HG03342 (cell line): ENCODE measurements around the gene RCAN2.

ENCODE experiments used
- ATAC-seq: cut with Tn5 transposase; IDR thresholded peaks from one replicate; pipeline ENCODE4 v1.9.1; 2021; ENCODE audit warnings: mild to moderate bottlenecking, moderate library complexity; ENCODE audit not compliant: unreplicated experiment

Gene RCAN2

DNA sequence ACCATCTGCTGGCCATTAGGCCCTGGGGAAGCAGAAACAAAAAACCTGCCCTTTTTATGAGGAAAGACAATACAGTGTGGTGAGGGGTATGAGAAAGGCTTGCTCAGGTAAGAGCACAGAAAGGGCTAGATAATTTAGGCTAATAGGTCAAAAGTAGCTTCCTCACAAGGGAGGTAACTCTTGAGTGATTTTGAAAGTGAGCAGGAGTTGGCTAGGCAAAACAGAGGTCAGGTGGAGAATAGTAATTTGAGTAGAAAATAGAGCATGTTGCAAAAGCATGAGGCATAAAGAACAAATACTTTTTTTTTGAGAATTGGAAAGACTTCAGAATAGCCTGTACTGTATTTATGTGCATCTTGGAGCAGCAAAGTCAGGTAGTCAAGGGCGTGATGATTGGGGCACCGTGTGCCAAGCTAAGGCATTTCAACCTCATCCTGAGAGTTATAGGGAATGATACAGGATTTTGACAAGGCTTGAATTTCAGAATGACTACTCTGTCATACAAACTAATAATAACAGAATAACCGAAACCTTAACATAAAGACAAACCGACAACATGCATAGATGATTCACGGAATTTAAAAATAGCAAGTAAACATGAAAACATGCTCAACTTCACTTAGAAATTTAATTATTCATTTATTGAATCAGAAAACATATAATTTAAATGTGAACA is 197.5 kb downstream of the RCAN2 start:
- ATAC-seq = peak; percentile 88

DNA sequence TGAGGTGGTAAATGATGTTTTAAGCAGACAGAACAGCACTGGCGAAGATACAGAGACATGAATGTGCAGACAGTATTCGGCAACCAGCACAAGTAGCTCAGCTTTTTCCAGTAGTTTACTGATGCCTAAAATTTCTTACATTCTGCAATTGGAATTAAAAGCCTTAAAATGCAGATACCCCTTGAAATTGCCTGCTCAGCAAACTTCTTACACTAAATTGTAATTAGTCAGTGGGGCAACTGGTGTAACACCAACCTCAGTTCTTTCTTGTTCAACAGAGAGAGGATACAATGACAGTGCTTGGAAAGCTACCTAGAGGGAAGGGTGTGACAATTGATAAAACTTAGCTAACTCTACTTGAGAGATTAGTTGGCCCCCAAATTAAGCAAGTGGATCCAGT is 199.4 kb downstream of the RCAN2 start:
- no peak for ATAC-seq

DNA sequence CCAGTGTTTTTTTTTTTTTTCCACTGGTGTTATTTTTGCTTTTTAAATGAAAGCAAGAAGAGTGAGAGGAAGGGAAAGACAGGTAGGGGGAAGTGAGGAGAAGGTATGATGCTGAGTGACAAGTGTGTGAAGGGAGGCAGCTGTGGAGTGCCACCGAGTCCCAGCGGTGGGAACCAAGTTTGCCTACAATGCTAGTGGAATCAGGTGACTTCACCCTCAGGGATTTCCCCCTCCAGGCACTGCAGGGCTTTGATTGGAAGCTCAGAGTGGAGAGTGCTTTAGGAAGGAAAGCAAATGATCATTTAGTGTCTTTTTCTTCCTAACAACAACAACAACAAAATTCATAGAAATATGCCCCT is 200.0 kb downstream of the RCAN2 start:
- ATAC-seq = no peak

DNA sequence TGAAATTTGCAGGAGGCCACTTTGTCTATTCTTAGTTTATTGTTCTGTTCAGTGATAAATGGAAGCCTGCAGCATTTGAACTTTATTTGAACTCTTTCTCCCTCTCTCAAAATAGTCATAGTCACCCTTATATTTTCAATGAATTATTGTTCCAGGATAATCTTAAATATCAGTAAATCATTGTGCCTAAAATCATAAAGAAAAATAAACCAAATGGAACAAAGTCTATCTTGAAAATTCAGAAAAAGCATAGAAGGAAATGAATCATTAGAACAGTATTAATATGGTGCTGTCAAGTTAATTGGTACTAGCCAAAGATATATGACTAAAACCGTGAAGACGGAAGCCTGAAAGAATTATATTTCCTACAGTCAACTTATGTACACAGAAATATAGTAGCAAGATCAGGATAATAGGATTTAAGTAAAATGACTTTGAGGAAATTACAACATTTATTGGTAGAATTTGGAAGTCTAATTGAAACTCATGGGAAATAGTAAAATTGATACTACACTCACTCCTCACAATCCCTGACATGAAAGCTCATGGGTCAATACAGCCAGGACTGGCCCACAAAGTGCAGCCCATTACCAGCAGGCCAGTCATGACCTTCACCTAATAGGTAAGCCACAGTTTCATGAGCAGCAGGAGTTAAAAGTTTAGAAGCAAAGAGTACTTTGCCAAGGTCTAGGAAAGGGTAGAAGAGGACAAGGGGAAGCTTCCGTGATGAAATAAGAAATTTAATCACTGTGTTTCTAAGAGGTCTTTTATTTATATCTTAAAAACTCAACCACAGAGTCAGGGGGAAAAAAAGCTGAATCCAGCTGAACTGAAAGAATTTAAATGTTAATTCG is 200.6 kb downstream of the RCAN2 start:
- no peak for ATAC-seq

DNA sequence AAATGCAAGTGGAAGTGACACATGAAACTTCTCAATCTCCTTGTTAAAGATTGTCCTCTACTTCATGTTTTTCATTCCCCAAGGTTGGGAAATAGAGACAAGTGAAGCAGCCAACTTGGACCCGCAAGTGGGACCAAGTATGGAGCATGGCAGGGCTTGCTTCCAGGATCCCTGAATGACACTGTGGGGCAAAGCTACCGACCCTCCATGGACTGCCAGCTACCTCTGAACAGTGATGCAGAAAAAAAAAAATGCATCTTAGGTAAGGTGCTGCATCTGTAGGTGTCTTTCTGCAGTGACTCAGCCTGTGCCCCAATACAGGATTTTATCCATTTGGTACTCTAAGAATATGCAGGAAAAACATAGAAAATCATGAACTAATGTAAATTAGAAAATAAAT is 201.4 kb downstream of the RCAN2 start:
- no peak for ATAC-seq

DNA sequence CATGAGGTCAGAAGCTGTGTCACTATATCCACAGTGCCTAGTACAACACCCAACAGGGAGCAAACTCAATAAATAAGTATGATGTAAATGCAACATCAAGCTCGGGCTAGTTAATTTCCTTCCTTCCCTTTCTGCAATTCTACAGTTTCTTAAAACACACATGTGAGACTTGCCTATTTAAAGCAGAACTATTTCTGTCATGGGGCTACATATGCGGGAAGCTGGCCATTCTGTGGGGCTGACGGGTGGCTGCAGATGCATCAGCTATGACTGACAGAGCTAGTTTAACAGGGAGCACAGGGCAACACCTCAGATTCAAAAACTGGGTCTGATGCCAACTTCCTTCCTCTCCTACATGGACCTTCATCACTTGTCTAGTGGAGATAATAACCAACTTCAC is 202.4 kb downstream of the RCAN2 start:
- no peak for ATAC-seq

DNA sequence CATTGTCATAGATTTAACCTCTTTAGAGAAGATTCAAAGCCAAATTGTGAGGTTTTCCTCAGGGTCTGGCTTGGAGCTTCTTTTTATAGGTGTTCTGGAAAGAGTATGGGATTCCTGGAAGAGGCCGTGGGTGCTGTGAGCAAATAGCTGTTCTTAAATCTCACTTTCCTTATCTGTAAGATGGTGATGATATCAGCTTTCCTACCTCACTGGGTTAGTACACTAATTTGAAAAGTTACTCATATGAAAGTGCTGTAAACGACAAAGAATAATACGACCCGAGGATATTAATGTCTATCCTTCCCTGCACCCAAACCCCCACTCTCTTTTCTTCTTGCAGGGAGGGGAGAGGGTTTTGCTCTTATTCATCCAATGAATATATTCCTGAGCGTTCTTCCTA is 203.6 kb downstream of the RCAN2 start:
- ATAC-seq = no peak

DNA sequence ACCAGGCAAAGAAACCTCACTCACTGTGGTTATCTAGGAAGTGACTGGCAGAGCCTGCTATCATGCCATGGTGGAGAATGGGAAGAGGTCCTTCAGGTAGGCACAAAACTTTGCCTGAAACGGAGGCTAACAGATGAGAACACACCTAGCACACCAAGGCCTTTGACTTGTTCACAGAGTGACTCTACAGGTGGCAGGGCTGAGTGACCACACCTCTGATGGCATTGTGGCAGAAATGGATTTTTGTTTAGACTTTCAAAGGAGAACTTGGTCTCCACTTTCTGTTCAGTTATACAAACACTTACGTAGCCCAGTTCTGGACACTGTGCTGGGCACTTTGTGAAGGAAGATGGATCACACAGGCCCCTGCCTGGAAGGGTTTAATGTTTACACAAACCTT is 204.2 kb downstream of the RCAN2 start:
- no peak for ATAC-seq

DNA sequence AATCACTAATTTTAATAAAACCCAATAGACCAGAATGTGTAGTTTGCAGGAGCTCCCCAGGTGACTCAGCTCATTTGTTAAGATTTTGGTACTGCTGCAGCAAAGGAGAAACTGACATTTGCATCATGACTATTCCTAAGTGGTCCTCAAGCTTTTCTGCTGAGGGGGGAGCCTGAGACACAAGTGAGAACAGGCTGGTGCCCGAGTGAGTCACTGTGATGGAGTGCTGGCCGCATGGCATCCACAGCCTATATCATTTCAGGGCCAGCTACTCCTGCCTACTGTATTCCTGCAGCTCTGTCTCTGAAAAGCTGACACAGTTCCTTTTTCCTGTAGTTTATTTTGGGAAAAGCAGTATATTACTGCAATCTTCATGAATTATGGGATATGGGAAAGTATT is 206.8 kb downstream of the RCAN2 start:
- no peak for ATAC-seq

DNA sequence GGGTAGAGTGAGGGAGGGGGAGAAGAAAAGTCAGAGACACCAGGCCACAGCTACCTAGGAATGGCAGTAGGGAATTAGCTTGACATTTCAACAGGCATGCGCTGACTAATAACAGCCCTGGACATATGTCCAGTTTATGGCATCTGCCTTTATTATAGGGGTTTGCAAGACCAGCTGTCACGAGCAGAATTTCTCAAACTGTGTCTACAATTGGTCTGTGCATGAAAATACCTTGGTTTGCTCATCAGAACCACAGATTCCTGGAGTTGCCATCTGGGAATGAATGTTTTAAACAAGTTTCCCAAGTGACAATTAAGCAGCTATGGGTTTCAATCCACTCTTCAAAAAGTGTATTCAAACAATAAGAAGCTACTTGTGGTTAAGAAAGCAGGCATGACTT is 210.1 kb downstream of the RCAN2 start:
- ATAC-seq = no peak

DNA sequence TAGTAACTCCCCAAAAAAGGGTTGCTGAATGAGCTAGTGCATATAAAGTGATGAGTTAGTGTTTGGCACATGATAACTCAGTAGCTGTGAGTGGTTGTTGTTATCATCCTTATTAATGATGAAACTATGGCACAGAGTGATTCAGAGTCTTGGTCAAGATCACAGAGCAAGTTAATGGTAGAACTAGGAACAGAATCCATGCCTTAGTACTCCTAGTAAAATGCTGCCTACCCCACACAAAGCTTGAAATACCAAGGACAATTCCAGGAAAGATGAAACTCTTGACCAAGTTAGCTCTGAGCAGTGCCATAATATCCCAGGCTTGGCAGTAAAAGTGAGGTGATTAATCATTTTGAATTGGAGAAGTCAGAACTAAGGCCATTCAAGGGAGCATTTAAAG is 211.4 kb downstream of the RCAN2 start:
- ATAC-seq = no peak

DNA sequence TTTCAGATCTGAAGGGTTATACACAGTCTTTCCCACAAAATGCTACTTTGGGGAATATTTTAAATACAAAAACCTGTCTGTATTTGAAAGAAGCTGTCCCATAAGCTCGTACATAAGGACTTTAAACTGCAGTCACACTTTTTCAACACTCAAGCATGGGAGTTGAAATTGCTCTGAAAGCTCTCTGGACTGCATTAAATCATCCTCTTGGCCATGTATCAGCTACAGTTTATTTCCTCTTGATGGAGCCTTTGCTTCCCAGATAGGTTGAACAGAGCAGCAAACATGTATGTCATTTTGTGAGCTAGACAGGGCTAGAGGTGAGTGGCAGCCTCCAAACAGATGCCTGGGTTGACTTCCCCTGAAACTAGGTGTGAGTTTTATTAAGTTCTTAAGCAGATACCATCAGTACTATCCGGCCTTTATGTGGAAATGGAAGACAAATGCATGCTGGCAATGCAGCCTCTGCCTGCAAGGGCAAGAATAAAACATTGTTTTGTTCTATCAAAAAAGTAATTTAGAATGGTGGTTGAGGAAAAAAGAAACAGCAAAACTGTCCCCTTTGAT is 214.6 kb downstream of the RCAN2 start:
- no peak for ATAC-seq

DNA sequence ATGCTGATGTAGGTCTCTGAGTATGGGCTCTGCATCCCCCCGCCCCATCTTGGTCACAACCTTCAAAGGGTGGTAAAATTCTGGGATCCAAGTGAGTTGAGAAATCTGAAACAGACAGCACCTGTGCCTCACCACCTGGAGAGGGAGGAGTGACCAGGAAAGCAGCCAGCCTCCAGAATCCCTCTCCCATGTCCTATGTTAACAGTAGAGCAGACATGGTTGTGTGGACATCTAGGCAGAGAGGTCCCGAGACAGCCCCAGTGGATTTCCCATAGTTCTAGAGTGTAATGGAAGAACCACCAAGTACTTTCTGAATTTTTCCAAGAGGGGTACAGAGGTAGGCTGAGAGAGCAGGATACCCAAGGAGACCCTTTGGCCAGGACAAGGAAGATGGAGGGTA is 216.7 kb downstream of the RCAN2 start:
- no peak for ATAC-seq

DNA sequence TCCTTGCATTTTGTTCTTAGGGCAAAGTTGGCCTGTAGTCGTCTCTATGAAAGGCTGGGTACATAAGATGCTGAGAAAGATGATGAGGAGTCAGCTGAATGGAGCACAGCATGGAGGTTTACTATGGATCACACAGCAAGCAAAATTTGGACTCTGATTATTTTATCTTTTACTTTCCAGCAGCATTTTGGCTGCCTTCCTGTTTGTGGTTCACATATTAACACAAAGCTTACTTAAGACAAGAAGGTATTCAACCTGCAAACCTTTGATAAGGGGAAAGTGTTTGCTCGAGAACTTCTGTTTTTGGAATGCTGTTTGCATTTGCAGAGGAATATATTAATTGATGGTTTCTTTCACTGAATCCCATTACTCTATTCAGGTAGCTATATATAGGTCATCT is 217.3 kb downstream of the RCAN2 start:
- no peak for ATAC-seq

DNA sequence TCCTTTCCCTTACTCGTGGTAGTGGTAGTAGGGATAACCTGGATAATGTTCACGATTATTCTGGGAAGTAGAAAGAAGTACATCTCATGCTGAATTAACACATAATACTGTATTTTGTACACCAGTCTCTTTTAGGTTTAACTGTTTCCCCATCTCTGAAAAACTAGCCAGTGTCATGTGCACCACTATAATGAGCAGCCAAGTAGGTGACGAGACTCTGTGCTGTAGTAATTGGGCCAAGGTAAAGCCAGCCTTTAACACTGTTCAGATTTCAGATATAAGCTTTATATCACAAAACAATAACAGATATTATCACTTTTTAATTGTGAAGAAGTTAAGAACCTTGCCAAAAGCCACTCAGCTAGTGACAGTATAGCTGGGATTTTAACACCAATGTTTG is 219.5 kb downstream of the RCAN2 start:
- ATAC-seq = no peak

DNA sequence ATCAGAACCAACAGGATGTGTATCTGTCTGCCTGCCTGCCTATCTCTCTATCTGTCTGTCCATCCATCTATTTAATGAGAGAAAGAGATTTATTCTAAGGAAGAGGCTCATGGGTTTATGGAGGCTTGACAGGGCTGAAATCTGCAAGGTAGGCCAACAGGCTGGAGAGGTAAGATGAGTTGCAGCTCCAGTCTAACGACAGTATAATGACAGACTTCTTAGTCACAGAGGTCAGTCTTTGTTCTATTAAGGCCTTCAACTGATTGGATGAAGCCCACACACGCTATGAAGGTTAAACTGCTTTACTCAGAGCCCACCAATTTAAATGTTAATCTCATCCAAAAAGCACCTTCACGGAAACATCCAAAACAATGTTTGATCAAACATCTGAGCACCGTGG is 220.1 kb downstream of the RCAN2 start:
- ATAC-seq = no peak

DNA sequence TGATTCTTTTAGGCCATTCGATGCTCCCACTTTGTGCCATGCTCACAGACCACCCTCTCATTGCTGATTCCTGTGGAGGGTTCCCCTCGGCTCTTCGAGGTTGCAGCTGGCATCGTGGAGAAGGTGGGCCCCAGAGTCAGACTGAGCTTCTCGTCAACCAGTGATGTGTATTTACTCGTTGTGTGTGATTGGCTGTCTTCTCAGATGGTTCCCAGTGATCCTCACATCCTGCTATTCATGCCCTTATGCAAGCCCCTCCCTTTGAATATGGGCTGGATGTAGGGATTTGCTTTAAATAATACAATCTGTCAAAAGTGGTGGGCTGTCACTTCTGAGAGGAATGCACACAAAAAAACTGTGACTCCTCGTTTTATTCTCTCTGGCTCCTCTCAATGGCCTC is 220.9 kb downstream of the RCAN2 start:
- ATAC-seq = no peak

DNA sequence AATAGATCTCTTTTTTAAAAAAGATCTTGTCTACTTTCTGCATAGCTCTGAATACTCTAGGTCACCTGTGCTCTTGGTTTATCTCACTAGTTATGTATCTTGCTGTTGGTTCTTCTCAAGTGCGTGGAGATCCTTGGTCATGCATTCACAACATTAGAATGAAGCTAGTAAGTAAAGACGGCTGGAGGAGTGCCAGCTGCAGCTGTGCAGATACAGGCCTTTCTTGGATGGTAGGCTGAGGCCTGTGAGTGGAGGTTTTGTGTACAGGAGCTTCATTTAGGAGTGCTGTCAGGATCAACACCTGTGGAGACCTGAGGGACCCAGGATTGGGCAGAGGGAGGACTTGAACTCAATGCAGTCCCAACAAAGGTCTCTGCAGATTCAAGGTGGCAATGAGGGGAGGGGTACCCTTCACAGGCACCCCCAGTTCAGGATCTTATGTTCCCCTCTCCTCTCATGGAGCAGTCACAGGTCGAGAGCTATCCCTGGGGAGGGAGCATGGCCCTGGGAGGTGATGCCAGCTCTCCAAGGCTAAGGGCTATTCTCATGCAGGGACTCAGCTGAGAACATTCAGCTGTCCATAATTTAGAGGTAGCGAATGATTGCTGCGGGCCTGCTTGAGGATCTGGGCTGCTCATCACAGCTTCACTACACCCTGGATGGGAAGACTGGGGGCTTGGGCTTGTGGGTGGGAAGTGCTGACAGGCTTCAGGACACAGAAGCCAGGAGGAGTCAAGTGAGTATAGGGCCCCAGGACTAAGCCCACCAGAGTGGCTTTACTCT is 221.6 kb downstream of the RCAN2 start:
- no peak for ATAC-seq

DNA sequence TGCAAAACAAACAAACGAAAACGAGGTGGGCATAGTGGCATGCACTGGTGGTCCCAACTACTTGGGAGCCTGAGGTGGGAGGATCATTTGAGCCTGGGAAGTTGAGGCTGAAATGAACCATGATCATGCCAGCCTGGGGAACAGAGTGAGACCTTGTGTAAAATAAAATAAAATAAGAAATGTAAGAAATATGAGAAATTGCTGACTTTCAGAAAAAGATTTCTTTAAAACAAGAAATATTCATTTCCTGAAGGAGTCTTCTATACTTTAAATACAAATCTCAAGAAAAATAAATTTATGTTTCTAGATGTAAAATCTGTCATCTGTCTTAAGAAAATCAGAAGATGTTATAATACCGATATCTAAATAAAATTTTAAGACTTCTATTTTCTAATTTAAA is 223.7 kb downstream of the RCAN2 start:
- ATAC-seq = no peak

DNA sequence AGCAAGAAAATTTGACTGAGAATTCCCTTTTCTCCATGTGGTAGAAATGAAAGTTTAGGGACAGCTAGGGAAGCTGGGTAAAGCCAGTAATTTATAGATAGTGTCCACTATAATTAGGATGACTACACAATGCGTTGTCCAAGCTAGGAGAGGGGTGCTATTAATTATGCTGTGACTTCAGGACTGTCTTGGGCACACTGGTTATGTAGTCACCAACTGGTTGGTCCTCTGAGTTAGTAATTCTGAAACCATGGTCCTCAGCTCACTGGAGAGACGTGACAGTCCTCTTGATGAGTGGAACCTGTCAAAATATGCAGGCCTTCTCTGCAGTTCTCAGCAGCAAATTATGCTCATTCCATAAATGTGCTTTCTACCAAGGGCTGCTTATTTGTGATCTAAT is 225.9 kb downstream of the RCAN2 start:
- ATAC-seq = no peak

DNA sequence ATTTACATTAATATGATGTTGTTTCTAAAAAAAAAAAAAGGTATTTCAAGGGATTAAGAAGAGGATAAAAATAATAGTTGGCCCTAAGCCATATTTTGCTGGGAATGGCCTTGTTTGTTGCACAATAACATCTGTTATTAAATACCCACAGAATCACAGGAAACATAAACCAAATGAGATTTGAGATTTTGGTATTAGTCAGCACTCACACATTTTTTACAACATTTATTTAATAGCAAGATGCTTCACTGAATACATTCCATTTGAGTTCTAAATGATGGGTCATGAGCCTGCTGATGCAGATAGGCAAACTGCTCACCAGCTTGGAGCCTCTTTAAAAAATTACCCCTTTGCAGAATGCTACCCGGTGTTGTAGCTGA is 227.6 kb downstream of the RCAN2 start:
- no peak for ATAC-seq
